HG03139 (cell line): ENCODE measurements around the gene CDC42BPA.
"Not testable (repeated sequence)": the region's sequence is repeated elsewhere in the genome, so short reads cannot be mapped to it uniquely, and the experiment has no call there.

ENCODE experiments used
- ATAC-seq: cut with Tn5 transposase; IDR thresholded peaks from one replicate; pipeline ENCODE4 v1.9.1; 2021; ENCODE audit not compliant: unreplicated experiment

CDC42BPA gene

GRCh38 chr1:227140376-227140775, 177.9 kb downstream of the CDC42BPA start:
- ATAC-seq: no peak

- ATAC-seq: no peak
Measured at GRCh38 chr1:227136210-227136820, 182.0 kb downstream of the CDC42BPA start.

- no peak for ATAC-seq
Measured at GRCh38 chr1:227134686-227135314, 183.5 kb downstream of the CDC42BPA start.

GRCh38 chr1:227132695-227133094, 185.6 kb downstream of the CDC42BPA start:
- ATAC-seq: not testable (repeated sequence)

GRCh38 chr1:227131193-227131592, 187.1 kb downstream of the CDC42BPA start:
- ATAC-seq: no peak

GRCh38 chr1:227127891-227128290, 190.4 kb downstream of the CDC42BPA start:
- no peak for ATAC-seq

GRCh38 chr1:227125929-227126545, 192.3 kb downstream of the CDC42BPA start:
- ATAC-seq: no peak

GRCh38 chr1:227124473-227124872, 193.8 kb downstream of the CDC42BPA start:
- ATAC-seq: no peak

- ATAC-seq: no peak
Measured at GRCh38 chr1:227120826-227121225, 197.5 kb downstream of the CDC42BPA start.

- no peak for ATAC-seq
Measured at GRCh38 chr1:227112538-227112937, 205.8 kb downstream of the CDC42BPA start.

- ATAC-seq: no peak
Measured at GRCh38 chr1:227111782-227112181, 206.5 kb downstream of the CDC42BPA start.

- not testable (repeated sequence) for ATAC-seq
Measured at GRCh38 chr1:227105291-227105690, 213.0 kb downstream of the CDC42BPA start.

GRCh38 chr1:227102056-227102455, 216.2 kb downstream of the CDC42BPA start:
- ATAC-seq: no peak

- ATAC-seq: no peak
Measured at GRCh38 chr1:227094249-227094966, 223.9 kb downstream of the CDC42BPA start.

GRCh38 chr1:227093309-227093708, 225.0 kb downstream of the CDC42BPA start:
- ATAC-seq: no peak

- no peak for ATAC-seq
Measured at GRCh38 chr1:227092069-227092468, 226.2 kb downstream of the CDC42BPA start.

GRCh38 chr1:227086636-227087035, 231.7 kb downstream of the CDC42BPA start:
- no peak for ATAC-seq

GRCh38 chr1:227082999-227083746, 235.1 kb downstream of the CDC42BPA start:
- ATAC-seq: no peak

- no peak for ATAC-seq
Measured at GRCh38 chr1:227077783-227078182, 240.5 kb downstream of the CDC42BPA start.

- ATAC-seq: no peak
Measured at GRCh38 chr1:227073786-227074185, 244.5 kb downstream of the CDC42BPA start.

GRCh38 chr1:227072991-227073390, 245.3 kb downstream of the CDC42BPA start:
- no peak for ATAC-seq
